Measurements from ENCODE around the gene PREP. TPM values are rescaled to one million over a fixed set of nuclear protein-coding genes. Genes with fewer than 3 reads are reported as not detected.
"Not testable (repeated sequence)": the region's sequence is repeated elsewhere in the genome, so short reads cannot be mapped to it uniquely, and the experiment has no call there.

Gene PREP
- total RNA-seq, 1 experiment from 2014 or later: 51.6 TPM

GRCh38 chr6:105259913-105260889 is 142.7 kb downstream of the PREP start:
- no peak for DNase-seq (ENCODE audit: low read depth, low spot score)
- in situ Hi-C loops (cut with HindIII; ENCODE audit: low pct_unique_long_range_greater_than_20kb, low sequenced_read_pairs): no loop called here

GRCh38 chr6:105258816-105259215 is 144.1 kb downstream of the PREP start:
- in situ Hi-C loops (cut with HindIII; ENCODE audit: low pct_unique_long_range_greater_than_20kb, low sequenced_read_pairs): no loop called here
- no peak for DNase-seq (ENCODE audit: low read depth, low spot score)

GRCh38 chr6:105257340-105257739 is 145.5 kb downstream of the PREP start:
- DNase-seq (ENCODE audit: low read depth, low spot score): no peak
- in situ Hi-C loops (cut with HindIII; ENCODE audit: low pct_unique_long_range_greater_than_20kb, low sequenced_read_pairs): no loop called here

- in situ Hi-C loops (cut with HindIII; ENCODE audit: low pct_unique_long_range_greater_than_20kb, low sequenced_read_pairs): no loop called here
- no peak for DNase-seq (ENCODE audit: low read depth, low spot score)
Observed at GRCh38 chr6:105256619-105257018, 146.3 kb downstream of the PREP start.

- in situ Hi-C loops (cut with HindIII; ENCODE audit: low pct_unique_long_range_greater_than_20kb, low sequenced_read_pairs): no loop called here
- DNase-seq (ENCODE audit: low read depth, low spot score): no peak
Observed at GRCh38 chr6:105253787-105254186, 149.1 kb downstream of the PREP start.

- no peak for DNase-seq (ENCODE audit: low read depth, low spot score)
- in situ Hi-C loops (cut with HindIII; ENCODE audit: low pct_unique_long_range_greater_than_20kb, low sequenced_read_pairs): no loop called here
Observed at GRCh38 chr6:105251689-105252088, 151.2 kb downstream of the PREP start.

GRCh38 chr6:105250533-105250932 is 152.3 kb downstream of the PREP start:
- no peak for DNase-seq (ENCODE audit: low read depth, low spot score)
- in situ Hi-C loops (cut with HindIII; ENCODE audit: low pct_unique_long_range_greater_than_20kb, low sequenced_read_pairs): no loop called here

- DNase-seq (ENCODE audit: low read depth, low spot score): no peak
- in situ Hi-C loops (cut with HindIII; ENCODE audit: low pct_unique_long_range_greater_than_20kb, low sequenced_read_pairs): no loop called here
Observed at GRCh38 chr6:105243487-105243886, 159.4 kb downstream of the PREP start.

GRCh38 chr6:105235155-105235554 is 167.7 kb downstream of the PREP start:
- DNase-seq (ENCODE audit: low read depth, low spot score): no peak
- in situ Hi-C loops (cut with HindIII; ENCODE audit: low pct_unique_long_range_greater_than_20kb, low sequenced_read_pairs): no loop called here

- in situ Hi-C loops (cut with HindIII; ENCODE audit: low pct_unique_long_range_greater_than_20kb, low sequenced_read_pairs); DNase-seq (ENCODE audit: low read depth, low spot score): not testable (repeated sequence)
Observed at GRCh38 chr6:105231771-105232170, 171.1 kb downstream of the PREP start.

Other genes starting within 250 kb of the PREP start
- gene POPDC3, start 223.1 kb downstream of the PREP start, total RNA-seq (2014; rRNA removed; shearing (Covaris generic)): 67.5 and 69.1 TPM in 2 replicates

Measured in SK-MEL-5 (cell line).